A204.1 (cell line): ENCODE measurements around the gene MRRF.

Experiments
- FAIRE-seq: peaks from 2 replicates; lab custom pipeline; 2012; peaks lifted over from hg19 to GRCh38; lab: Jason Lieb, UNC

MRRF gene

DNA sequence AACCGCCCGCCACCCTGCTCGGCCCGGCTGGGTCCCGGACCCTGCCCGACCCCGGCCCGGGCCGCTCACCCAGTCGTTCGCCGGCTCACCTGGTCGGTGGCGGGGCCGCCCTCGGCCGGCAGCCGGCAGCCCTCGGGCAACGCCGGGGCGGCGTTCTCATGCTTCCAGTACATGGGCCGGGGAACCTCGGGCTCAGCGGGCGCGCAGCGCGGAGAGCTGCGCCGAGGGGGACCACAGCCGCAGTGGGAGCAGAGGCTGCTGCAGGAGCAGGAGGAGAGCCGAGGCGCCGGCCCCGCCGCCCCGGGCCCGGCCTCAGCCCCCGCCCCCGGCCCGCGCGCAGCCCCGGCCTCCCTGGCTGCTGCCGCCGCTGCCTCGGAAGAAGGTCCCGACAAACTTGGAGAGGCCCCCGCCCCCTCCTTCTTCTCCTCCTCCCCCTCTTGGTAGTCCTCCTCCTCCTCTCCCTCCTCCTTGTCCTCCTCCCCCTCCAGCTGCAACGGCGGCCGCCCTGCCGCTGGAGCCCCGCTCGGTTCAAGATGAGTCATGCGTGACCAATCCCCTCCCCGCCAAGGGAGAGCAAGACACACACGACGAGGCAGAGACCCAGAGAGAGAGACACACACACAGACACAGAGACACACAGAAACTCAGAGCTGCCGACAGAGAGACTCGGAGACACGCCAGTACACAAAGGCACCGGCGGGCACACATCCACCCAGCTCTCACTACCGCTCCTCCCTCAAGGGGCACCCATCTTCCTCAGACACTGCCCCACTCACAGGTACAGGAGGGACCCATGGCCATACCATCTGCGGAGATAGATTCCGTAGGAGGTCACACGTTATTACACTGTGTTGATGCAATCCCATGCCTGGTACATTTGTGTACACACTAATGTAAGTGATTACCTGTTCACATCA, 35.9 kb upstream of the MRRF start, which contains the start of gene LHX6:
Gene LHX6 (minus strand): TSS at position 390 of the 917 bp plus-strand sequence. CDS start 217 bp downstream, at position 173.
- FAIRE-seq: no peak

- FAIRE-seq: no peak
These were observed 35.2 kb upstream of the MRRF start for GRCh38 chr9:122229485-122229837.

DNA sequence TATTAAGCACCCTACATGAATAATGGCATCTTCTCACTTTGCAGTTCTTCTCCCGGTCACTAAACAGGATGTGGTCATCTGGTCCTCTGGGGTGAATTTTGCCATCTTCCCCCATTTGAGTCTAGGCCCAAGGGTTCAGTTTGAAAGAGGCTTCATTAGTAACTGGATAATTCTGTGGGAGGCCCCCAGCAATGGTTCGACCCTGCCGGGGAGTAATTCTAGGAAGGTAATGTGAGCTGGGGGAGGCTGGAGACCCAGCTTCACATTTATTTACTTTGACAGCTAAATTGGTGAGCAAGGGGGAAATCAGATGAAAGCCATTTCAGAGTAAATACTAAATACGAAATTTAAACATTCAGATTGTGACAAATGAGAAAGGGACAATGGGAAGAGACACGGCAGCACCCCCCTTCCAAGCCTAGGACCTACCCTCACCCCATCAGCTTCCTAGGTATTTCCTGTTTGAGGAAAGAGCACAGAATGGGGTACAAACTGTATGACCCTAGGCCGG, 31.8 kb upstream of the MRRF start:
- no peak for FAIRE-seq

GRCh38 chr9:122234022-122234748, 30.5 kb upstream of the MRRF start:
- FAIRE-seq: no peak

DNA sequence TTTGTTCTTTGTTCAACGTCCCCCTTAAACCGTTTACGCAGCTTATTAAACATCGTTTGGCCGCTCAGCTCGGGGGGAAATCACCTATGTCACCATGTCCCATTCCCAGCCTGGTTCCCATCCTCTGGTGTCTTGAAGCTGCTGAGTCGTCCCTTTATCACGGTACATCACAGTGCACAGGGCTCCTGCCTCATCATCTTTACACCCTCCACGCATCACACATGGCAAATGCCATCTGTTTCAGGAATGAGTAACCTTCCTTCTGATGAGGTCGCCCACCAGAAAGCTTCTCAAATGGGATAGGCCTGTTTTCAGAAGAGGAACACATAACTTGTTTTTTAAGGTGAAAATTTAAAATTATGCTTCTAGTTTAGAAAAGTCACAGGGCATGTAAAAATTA, 28.0 kb upstream of the MRRF start:
- no peak for FAIRE-seq

- FAIRE-seq: no peak
These were observed 25.0 kb upstream of the MRRF start for GRCh38 chr9:122239722-122240121.

DNA sequence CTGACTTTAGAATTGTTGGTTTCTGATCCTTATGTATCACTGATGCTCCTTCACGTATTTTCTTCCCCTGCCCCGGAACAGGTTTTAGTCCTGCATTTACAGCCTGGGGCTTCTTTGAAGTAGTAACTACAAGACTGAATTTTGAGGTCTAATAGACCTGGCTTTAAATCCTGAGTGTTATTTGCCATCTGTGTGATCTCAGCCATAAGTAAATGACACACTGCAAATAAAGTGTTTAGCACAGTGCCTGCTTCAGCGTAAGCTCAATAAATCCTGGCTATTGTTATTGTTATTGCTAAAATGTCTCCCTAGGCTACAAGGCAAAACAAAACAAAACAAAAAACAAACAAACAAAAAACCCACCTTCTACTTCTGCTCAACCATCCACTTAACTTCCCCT, 20.3 kb upstream of the MRRF start:
- no peak for FAIRE-seq

GRCh38 chr9:122246666-122247065, 18.0 kb upstream of the MRRF start:
- FAIRE-seq: no peak

DNA sequence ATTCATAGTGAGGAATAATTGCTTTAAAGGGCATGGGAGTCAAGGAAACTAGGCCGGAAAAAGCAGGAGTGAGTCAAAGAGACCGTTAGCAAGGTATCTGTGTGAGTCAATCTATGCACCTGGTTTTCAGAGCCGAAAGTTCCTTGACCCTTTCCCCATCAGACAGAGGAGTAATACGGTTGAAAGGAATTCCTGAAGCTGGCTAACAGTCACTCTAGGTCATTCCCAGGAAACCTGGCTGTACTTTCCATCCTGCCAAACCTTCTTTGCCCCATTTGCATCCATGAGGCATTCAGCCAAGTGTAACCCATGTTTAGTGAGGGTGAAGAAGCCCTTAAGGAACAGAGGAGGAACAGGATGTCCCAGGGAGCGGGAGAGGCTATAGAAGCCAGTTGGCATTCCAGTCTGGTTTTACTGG, 16.2 kb upstream of the MRRF start:
- no peak for FAIRE-seq

DNA sequence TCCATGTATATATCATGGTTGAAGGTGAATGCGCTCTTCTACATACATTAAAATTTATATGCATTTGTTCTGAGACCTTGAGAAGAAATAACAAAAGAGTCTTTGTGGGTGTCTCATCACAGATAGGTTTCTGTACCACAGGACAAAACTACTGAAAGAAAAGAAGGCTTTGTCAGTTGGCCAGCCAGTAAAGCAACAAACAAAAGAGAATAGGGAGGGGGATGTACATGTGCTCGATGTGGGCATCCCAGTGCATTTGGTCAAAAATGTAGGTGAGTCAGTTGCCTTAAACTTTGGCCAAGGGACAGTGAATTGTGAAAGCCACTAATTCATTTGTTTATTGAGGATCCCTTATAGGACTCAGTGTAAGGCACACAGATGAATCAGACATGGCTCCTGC, 13.3 kb upstream of the MRRF start:
- FAIRE-seq: no peak

DNA sequence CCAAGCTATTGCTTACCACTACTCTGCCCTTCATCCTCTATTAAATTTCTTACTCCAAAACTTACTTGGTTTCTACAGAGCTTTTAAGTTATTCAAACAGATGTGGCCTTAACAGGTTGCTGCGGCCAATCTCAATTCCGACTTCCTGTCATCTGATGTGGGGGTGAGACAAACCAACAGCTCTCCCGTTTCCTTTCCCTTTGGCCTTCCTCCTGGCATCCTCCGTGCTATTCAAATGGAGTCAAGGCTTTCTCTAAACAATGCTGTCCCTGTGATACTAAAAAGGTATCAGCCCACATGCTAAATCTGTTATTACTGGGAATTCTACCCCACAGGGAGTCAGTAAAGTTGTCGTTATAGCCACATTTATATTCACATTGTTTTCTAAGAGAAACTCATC, 11.9 kb upstream of the MRRF start:
- no peak for FAIRE-seq

GRCh38 chr9:122254761-122255160, 9.9 kb upstream of the MRRF start:
- no peak for FAIRE-seq

- no peak for FAIRE-seq
These were observed 8.5 kb upstream of the MRRF start for GRCh38 chr9:122256206-122256605.

GRCh38 chr9:122258886-122259415, 5.7 kb upstream of the MRRF start:
- no peak for FAIRE-seq

- FAIRE-seq: no peak
These were observed 3.2 kb upstream of the MRRF start for GRCh38 chr9:122261469-122261881.

DNA sequence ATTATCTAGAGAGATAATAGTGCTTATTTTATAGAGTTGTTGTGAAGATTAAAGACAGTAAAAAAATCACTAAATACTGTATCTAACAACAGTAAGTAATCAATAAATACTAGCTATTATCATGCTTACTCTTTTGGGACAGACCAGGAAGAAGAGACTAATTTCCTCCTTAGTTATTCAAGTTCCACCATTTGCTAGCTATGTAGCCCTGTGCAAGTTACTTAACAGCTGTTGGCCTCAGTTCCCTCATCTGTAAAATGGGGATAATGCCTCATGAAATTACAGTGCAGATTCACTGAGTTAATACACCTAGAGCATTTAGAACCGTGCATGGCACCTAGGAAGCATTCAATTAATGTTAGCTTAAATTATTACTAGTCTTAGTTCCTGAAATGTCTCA, 2.6 kb upstream of the MRRF start:
- FAIRE-seq: no peak

- no peak for FAIRE-seq
These were observed 858 bp upstream of the MRRF start for GRCh38 chr9:122263699-122264349.

DNA sequence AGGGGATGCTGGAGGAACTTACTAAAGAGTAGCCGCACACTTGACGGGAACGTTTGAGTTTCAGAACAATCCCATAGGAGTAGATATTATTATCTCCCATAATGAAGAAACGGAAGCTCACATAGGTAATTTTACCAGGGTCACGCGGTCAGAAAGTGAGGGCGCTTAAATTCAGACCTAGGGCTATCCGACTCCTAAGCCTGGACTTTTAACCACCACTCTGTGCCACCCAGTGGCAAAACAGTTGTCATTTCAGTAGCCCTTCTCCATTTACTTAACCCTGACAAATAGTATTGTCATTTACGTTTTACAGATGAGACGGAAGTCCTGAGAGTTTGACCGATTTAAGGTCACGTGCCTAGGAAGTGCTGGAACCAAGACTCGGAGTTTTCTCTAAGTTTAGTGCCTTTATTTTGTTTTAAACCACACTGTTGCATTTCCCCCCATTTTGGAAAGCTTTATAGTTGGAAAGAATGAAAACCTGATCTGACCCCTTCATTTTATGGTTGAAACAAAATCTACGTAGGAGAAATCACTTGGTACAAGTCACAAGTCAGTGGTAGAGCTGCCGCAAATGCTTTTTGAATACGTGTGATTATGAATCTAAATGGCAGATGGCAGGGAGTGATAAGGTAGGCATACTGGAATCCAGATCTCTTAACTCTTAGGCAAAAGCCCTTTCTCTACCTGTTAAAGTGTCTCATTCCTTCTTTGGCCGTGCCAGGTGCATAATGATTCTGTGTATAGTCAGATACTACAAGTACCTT, 650 bp downstream of the MRRF start:
- FAIRE-seq: no peak

DNA sequence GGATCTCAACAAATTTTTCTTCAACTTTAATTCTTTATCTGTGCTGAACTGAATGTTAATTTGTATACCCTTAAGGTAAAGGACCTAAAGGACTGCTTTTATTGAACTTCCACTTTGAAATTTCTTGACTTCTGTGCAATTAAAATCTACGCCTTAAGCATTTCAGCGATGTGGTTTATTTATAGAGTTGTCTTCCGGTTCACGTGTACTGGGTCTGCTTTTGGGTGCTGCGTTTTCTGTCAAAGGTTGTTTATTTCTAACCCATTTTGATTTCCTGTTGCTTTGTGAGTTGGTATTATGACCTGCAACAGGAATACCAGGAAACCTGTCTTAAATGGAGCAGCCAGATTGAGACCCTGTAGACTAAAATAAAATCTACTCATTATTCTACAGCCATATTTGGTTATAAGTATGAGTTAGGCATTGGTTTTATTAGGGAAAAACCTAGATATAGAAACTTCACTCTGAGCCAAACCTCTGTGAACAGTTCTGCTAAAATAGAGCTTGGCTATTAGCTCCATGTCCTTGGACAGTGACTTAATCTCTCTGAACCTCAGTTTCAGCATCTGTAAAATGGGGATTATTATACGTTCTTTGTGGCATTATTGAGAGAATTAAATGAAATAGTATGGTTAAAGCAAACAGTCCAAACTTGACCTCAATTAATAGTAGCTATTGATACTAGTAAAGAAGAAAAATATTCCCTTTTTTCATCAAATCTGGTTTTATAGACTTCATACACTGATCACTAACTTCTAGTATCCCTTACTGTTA, 3.5 kb downstream of the MRRF start:
- FAIRE-seq: no peak

GRCh38 chr9:122274055-122274454, 9.4 kb downstream of the MRRF start:
- no peak for FAIRE-seq

GRCh38 chr9:122276096-122276495, 11.4 kb downstream of the MRRF start:
- FAIRE-seq: no peak
